GM23338 (cell line): ENCODE results near the gene RNF213. TPM values are rescaled to one million over a fixed set of nuclear protein-coding genes. Genes with fewer than 3 reads are reported as not detected.
"Not testable (repeated sequence)": the region's sequence is repeated elsewhere in the genome, so short reads cannot be mapped to it uniquely, and the experiment has no call there.

Experiments
- ATAC-seq: fragments of 200-7000 bp; cut with Tn5 transposase; 3 replicates; pipeline ENCODE4 v1.9.1; 2020
- DNase-seq: peaks from one replicate; pipeline ENCODE4 v3.0.0-alpha.2; 2015; ENCODE audit warnings: low spot score
- H2AFZ ChIP-seq: fragments of 200-600 bp; sonication (generic); 2 replicates; pipeline ENCODE4 v1.8.0; 2016; ENCODE audit warnings: antibody characterized with exemption, mild to moderate bottlenecking, moderate library complexity
- H3F3A ChIP-seq: fragments of 200-600 bp; sonication (generic); replicated peaks from 2 replicates; pipeline ENCODE4 v1.8.0; 2017; ENCODE audit warnings: antibody characterized with exemption, mixed run types, low read depth
- H3K27ac ChIP-seq: fragments of 200-600 bp; sonication (generic); 2 replicates; pipeline ENCODE4 v1.6.1; 2016; ENCODE audit warnings: low read depth
- H3K27me3 ChIP-seq: fragments of 200-600 bp; sonication (generic); 2 replicates; pipeline ENCODE4 v1.8.0; 2016; ENCODE audit warnings: mild to moderate bottlenecking, mixed run types, moderate library complexity; ENCODE audit not compliant: insufficient read depth
- H3K36me3 ChIP-seq: fragments of 200-600 bp; sonication (generic); 2 replicates; pipeline ENCODE4 v1.8.0; 2016; ENCODE audit warnings: mild to moderate bottlenecking; ENCODE audit not compliant: insufficient read depth
- H3K4me1 ChIP-seq: fragments of 200-600 bp; sonication (generic); 2 replicates; pipeline ENCODE4 v1.8.0; 2016; ENCODE audit warnings: mild to moderate bottlenecking, moderate library complexity; ENCODE audit not compliant: insufficient read depth
- H3K4me2 ChIP-seq: fragments of 200-600 bp; sonication (generic); 2 replicates; pipeline ENCODE4 v1.7.1; 2017; ENCODE audit warnings: mixed run types
- H3K4me3 ChIP-seq: fragments of 200-600 bp; sonication (generic); 2 replicates; pipeline ENCODE4 v1.6.1; 2016; ENCODE audit warnings: mixed run types
- H3K79me2 ChIP-seq: fragments of 200-600 bp; sonication (generic); replicated peaks from 2 replicates; pipeline ENCODE4 v1.8.0; 2017; ENCODE audit warnings: mild to moderate bottlenecking; ENCODE audit not compliant: insufficient read depth
- H3K9me2 ChIP-seq: fragments of 200-600 bp; sonication (generic); 2 replicates; pipeline ENCODE4 v1.8.0; 2017; ENCODE audit not compliant: insufficient read depth
- H4K20me1 ChIP-seq: fragments of 200-600 bp; sonication (generic); replicated peaks from 2 replicates; pipeline ENCODE4 v1.8.0; 2017; ENCODE audit warnings: mild to moderate bottlenecking; ENCODE audit not compliant: insufficient read depth
- H3K27ac Mint-ChIP-seq: 2 replicates; pipeline ENCODE4 v1.8.0; 2020; ENCODE audit warnings: inconsistent platforms, mild to moderate bottlenecking, moderate library complexity, mixed read lengths
- H3K27me3 Mint-ChIP-seq: 3 replicates; pipeline ENCODE4 v1.8.0; 2022; ENCODE audit warnings: low read depth, mild to moderate bottlenecking, moderate library complexity, mixed read lengths, inconsistent platforms; ENCODE audit not compliant: insufficient read depth, poor library complexity
- H3K36me3 Mint-ChIP-seq: 3 replicates; pipeline ENCODE4 v1.8.0; 2021; ENCODE audit warnings: low read depth, mild to moderate bottlenecking, inconsistent platforms, moderate library complexity, mixed read lengths
- H3K4me1 Mint-ChIP-seq: 3 replicates; pipeline ENCODE4 v1.8.0; 2020; ENCODE audit warnings: mild to moderate bottlenecking, inconsistent platforms, mixed read lengths
- H3K4me3 Mint-ChIP-seq: 3 replicates; pipeline ENCODE4 v1.8.0; 2021; ENCODE audit warnings: moderate library complexity, mild to moderate bottlenecking, inconsistent platforms, mixed read lengths
- H3K9me3 Mint-ChIP-seq: 3 replicates; pipeline ENCODE4 v1.8.0; 2020; ENCODE audit warnings: moderate library complexity, mild to moderate bottlenecking, inconsistent platforms, mixed read lengths
- EZH2 ChIP-seq: fragments of 200-600 bp; sonication (generic); IDR thresholded peaks from one replicate; pipeline ENCODE4 v1.8.0; 2017; ENCODE audit warnings: antibody characterized with exemption, mild to moderate bottlenecking, low read depth; ENCODE audit not compliant: unreplicated experiment
- EZH2phosphoT487 ChIP-seq: fragments of 200-600 bp; sonication (generic); IDR thresholded peaks from one replicate; pipeline ENCODE4 v1.8.1; 2018; ENCODE audit warnings: antibody characterized with exemption; ENCODE audit not compliant: unreplicated experiment
- NANOG ChIP-seq: IDR thresholded peaks from 2 replicates; pipeline ENCODE4 v1.6.1; 2016; ENCODE audit warnings: antibody characterized with exemption, borderline replicate concordance
- STAT1 ChIP-seq: IDR thresholded peaks from one replicate; pipeline ENCODE4 v1.6.1; 2016; ENCODE audit warnings: antibody characterized with exemption; ENCODE audit not compliant: unreplicated experiment
- ZNF331 ChIP-seq: fragments of 250-450 bp; sonication (Bioruptor Pico); IDR thresholded peaks from 2 replicates; pipeline ENCODE4 v1.5.0; 2020; ENCODE audit warnings: low read depth, mild to moderate bottlenecking, moderate library complexity
- polyA plus RNA-seq: library from polyadenylated mRNA; unstranded; fragments of >200 nt; fragmentation: Nextera tagmentation; extraction: Ambion mirVana; gene quantifications from 2 replicates; pipeline ENCODE4 v1.2.1, GENCODE V29; 2016
- total RNA-seq: library from RNA; depleted of rRNA; stranded (reverse); fragments of >200 nt; shearing (Covaris generic); gene quantifications from 2 replicates; pipeline ENCODE4 v1.2.3, GENCODE V29; 2014
- TF ChIP-seq, protein P1 (sequence below): IDR thresholded peaks from one replicate; pipeline ENCODE4 v1.6.1; 2018; ENCODE audit warnings: antibody characterized with exemption; ENCODE audit not compliant: unreplicated experiment
- TF ChIP-seq, protein P2 (sequence below): fragments of 250-450 bp; sonication (Bioruptor Pico); IDR thresholded peaks from 2 replicates; pipeline ENCODE4 v1.5.0; 2020; ENCODE audit warnings: mild to moderate bottlenecking, moderate library complexity

The RNF213 gene
- total and polyA plus RNA-seq, 2 experiments from 2014 or later, result 21.2 to 67.2 TPM

DNA sequence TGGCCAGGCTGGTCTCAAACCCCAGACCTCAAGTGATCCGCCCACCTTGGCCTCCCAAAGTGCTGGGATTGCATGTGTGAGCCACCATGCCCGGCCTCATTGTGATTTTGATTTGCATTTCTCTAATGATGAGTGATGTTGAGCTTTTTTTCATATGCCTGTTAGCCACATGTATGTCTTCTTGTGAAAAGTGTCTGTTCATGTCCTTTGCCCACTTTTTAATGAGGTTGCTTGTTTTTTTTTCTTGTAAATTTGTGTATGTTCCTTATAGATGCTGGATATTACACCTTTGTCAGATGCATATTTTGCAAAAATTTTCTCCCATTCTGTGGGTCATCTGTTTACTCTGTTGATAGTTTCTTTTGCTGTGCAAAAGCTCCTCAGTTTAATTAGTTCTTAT, 40.1 kb downstream of the RNF213 start:
- not testable (repeated sequence) for H3K27ac Mint-ChIP-seq, H3K27ac ChIP-seq, H3K4me1 Mint-ChIP-seq, H3K4me1 ChIP-seq, H3K4me3 ChIP-seq, H3K79me2 ChIP-seq, H3K27me3 ChIP-seq, DNase-seq, H3F3A ChIP-seq, H3K9me2 ChIP-seq, H4K20me1 ChIP-seq, H2AFZ ChIP-seq, H3K4me2 ChIP-seq, H3K4me3 Mint-ChIP-seq, H3K27me3 Mint-ChIP-seq, ATAC-seq
- Mint-ChIP-seq H3K36me3 (peaks cover 89% of the 10 kb centered on the region), H3K9me3 (peaks cover 23% of the 10 kb centered on the region)
- H3K36me3 ChIP-seq, result peaks cover 50% of the 10 kb centered on the region

DNA sequence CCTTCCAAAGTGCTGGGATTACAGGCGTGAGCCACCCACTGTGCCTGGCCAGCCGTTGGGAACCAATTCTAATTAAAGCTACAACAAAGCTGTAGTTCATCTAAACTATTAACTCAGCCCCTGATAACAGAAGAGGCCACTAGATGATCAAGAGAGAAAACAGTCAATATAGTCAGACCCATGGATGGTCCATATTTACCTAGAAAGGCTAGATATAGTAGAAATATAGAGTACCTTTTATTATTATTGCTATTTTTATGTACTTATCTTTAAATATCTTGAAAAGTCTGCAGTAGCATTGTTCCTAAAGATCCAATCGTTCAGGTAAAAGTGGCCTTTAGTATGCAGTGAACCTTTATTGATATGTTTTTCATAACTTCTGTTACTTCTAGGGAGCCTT, 43.2 kb downstream of the RNF213 start:
- Mint-ChIP-seq H3K27ac (no peak overlapping the region), H3K4me3 (no peak overlapping the region), H3K4me1 (no peaks in the 10 kb centered on the region), H3K9me3 (peaks cover 27% of the 10 kb centered on the region), H3K36me3 (peaks cover 94% of the 10 kb centered on the region), H3K27me3 (peaks cover 6% of the 10 kb centered on the region)
- TF ChIP-seq ZNF331 (CRISPR knock-in tag) (no peak), NANOG (no peak), STAT1 (no peak), EZH2 (no peak), EZH2phosphoT487 (no peak)
- TF ChIP-seq, protein P1, sequence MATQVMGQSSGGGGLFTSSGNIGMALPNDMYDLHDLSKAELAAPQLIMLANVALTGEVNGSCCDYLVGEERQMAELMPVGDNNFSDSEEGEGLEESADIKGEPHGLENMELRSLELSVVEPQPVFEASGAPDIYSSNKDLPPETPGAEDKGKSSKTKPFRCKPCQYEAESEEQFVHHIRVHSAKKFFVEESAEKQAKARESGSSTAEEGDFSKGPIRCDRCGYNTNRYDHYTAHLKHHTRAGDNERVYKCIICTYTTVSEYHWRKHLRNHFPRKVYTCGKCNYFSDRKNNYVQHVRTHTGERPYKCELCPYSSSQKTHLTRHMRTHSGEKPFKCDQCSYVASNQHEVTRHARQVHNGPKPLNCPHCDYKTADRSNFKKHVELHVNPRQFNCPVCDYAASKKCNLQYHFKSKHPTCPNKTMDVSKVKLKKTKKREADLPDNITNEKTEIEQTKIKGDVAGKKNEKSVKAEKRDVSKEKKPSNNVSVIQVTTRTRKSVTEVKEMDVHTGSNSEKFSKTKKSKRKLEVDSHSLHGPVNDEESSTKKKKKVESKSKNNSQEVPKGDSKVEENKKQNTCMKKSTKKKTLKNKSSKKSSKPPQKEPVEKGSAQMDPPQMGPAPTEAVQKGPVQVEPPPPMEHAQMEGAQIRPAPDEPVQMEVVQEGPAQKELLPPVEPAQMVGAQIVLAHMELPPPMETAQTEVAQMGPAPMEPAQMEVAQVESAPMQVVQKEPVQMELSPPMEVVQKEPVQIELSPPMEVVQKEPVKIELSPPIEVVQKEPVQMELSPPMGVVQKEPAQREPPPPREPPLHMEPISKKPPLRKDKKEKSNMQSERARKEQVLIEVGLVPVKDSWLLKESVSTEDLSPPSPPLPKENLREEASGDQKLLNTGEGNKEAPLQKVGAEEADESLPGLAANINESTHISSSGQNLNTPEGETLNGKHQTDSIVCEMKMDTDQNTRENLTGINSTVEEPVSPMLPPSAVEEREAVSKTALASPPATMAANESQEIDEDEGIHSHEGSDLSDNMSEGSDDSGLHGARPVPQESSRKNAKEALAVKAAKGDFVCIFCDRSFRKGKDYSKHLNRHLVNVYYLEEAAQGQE, result no peak
- TF ChIP-seq, protein P2, sequence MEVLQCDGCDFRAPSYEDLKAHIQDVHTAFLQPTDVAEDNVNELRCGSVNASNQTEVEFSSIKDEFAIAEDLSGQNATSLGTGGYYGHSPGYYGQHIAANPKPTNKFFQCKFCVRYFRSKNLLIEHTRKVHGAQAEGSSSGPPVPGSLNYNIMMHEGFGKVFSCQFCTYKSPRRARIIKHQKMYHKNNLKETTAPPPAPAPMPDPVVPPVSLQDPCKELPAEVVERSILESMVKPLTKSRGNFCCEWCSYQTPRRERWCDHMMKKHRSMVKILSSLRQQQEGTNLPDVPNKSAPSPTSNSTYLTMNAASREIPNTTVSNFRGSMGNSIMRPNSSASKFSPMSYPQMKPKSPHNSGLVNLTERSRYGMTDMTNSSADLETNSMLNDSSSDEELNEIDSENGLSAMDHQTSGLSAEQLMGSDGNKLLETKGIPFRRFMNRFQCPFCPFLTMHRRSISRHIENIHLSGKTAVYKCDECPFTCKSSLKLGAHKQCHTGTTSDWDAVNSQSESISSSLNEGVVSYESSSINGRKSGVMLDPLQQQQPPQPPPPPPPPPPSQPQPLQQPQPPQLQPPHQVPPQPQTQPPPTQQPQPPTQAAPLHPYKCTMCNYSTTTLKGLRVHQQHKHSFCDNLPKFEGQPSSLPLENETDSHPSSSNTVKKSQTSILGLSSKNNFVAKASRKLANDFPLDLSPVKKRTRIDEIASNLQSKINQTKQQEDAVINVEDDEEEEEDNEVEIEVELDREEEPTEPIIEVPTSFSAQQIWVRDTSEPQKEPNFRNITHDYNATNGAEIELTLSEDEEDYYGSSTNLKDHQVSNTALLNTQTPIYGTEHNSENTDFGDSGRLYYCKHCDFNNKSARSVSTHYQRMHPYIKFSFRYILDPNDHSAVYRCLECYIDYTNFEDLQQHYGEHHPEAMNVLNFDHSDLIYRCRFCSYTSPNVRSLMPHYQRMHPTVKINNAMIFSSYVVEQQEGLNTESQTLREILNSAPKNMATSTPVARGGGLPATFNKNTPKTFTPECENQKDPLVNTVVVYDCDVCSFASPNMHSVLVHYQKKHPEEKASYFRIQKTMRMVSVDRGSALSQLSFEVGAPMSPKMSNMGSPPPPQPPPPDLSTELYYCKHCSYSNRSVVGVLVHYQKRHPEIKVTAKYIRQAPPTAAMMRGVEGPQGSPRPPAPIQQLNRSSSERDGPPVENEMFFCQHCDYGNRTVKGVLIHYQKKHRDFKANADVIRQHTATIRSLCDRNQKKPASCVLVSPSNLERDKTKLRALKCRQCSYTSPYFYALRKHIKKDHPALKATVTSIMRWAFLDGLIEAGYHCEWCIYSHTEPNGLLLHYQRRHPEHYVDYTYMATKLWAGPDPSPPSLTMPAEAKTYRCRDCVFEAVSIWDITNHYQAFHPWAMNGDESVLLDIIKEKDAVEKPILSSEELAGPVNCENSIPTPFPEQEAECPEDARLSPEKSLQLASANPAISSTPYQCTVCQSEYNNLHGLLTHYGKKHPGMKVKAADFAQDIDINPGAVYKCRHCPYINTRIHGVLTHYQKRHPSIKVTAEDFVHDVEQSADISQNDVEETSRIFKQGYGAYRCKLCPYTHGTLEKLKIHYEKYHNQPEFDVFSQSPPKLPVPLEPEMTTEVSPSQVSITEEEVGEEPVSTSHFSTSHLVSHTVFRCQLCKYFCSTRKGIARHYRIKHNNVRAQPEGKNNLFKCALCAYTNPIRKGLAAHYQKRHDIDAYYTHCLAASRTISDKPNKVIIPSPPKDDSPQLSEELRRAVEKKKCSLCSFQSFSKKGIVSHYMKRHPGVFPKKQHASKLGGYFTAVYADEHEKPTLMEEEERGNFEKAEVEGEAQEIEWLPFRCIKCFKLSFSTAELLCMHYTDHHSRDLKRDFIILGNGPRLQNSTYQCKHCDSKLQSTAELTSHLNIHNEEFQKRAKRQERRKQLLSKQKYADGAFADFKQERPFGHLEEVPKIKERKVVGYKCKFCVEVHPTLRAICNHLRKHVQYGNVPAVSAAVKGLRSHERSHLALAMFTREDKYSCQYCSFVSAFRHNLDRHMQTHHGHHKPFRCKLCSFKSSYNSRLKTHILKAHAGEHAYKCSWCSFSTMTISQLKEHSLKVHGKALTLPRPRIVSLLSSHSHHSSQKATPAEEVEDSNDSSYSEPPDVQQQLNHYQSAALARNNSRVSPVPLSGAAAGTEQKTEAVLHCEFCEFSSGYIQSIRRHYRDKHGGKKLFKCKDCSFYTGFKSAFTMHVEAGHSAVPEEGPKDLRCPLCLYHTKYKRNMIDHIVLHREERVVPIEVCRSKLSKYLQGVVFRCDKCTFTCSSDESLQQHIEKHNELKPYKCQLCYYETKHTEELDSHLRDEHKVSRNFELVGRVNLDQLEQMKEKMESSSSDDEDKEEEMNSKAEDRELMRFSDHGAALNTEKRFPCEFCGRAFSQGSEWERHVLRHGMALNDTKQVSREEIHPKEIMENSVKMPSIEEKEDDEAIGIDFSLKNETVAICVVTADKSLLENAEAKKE (CRISPR knock-in tag), result no peak
- H2AFZ ChIP-seq, result no peak overlapping the region
- no peaks in the 10 kb centered on the region for H3K79me2 ChIP-seq
- no peaks in the 10 kb centered on the region for H3K4me1 ChIP-seq
- H3K9me2 ChIP-seq, result 0 out of 2 replicates have a peak, but pooled peaks cover 7% of the 10 kb centered on the region
- DNase-seq, result no peak
- peaks cover 48% of the 10 kb centered on the region for H3K36me3 ChIP-seq
- no peak overlapping the region for H3K4me3 ChIP-seq
- no peaks in the 10 kb centered on the region for H3F3A ChIP-seq
- no peak for ATAC-seq
- no peak overlapping the region for H3K4me2 ChIP-seq
- H3K27me3 ChIP-seq, result no peaks in the 10 kb centered on the region
- no peaks in the 10 kb centered on the region for H4K20me1 ChIP-seq
- H3K27ac ChIP-seq, result no peak overlapping the region
